Psoas muscle (tissue), 8 donors: ENCODE data around the gene PPCDC. TPM values are rescaled to one million over a fixed set of nuclear protein-coding genes. Genes with fewer than 3 reads are reported as not detected.
"Not testable (repeated sequence)": the region's sequence is repeated elsewhere in the genome, so short reads cannot be mapped to it uniquely, and the experiment has no call there.

Source experiments
- ATAC-seq, 4 donors: fragments of 200-7000 bp; cut with Tn5 transposase; one replicate each; pipeline ENCODE4 v1.9.1; 2020; ENCODE audit warnings: moderate library complexity in 3 of 4, mild to moderate bottlenecking in 2 of 4
- DNase-seq, 2 donors: peaks; one replicate each; pipeline ENCODE4 v3.0.0-alpha.2; 2020
- H3K27ac ChIP-seq: fragments of 200-600 bp; one replicate; pipeline ENCODE4 v1.8.0; 2022
- H3K27me3 ChIP-seq, 3 donors: fragments of 200-600 bp in 1 of 3; one replicate each; pipeline versions ENCODE4 v1.6.1 to v1.8.0; 2013 to 2022; ENCODE audit warnings: low read length in 2 of 3, mild to moderate bottlenecking in 2 of 3, moderate library complexity in 1 of 3; ENCODE audit not compliant: insufficient read depth in 3 of 3
- H3K36me3 ChIP-seq, 2 donors: fragments of 200-600 bp in 1 of 2; one replicate each; pipeline versions ENCODE4 v1.6.1 to v1.8.0; 2013 to 2022; ENCODE audit warnings: low read depth in 1 of 2, mild to moderate bottlenecking in 1 of 2, moderate library complexity in 1 of 2; ENCODE audit not compliant: insufficient read depth in 1 of 2
- H3K4me1 ChIP-seq: fragments of 200-600 bp; one replicate; pipeline ENCODE4 v1.8.0; 2022
- H3K4me3 ChIP-seq: fragments of 200-600 bp; one replicate; pipeline ENCODE4 v1.8.0; 2022; ENCODE audit warnings: mild to moderate bottlenecking
- H3K9me3 ChIP-seq: fragments of 200-600 bp; one replicate; pipeline ENCODE4 v1.8.0; 2022
- WGBS, 3 donors: extraction: QIAGEN DNeasy Blood & Tissue Kit; methylation state at CpG; one replicate each; pipeline versions ENCODE4 v1.1.6 to v1.1.7; 2013; 5-methylcytosine and 5-hydroxymethylcytosine counted together
- intact Hi-C, 2 donors: fragments of 100-400 bp; cut with DNase I; formaldehyde crosslinking; loops; one replicate each; pipeline versions ENCODE4 v1.11.0 to v1.14.2; 2022
- polyA plus RNA-seq, 3 donors: library from polyadenylated mRNA; stranded (reverse); fragments of 200-250 nt; gene quantifications; one replicate each; pipeline ENCODE4 v1.2.3, GENCODE V29; 2013
- total RNA-seq, 4 donors: library from RNA; stranded (reverse); fragmentation: NEBNext Ultra II Directional in 2 of 4; extraction: Animal tissue kit (Norgen Biotek cat#: 25700) in 2 of 4; gene quantifications; one replicate each; pipeline versions ENCODE4 v1.2.1 to v1.2.4, GENCODE V29; 2021 to 2023
- TF ChIP-seq, protein P1 (sequence below): fragments of 200-600 bp; IDR thresholded peaks from one replicate; pipeline ENCODE4 v1.8.0; 2022; ENCODE audit warnings: antibody characterized with exemption
- donor health status: healthy with polysubstance abuse.
- donor health status: DM: no; HTN: no; CAD: no; lungs with moderate emphysema.
- donor health status: Bipolar disorder and iron deficiency.
- donor health status: healthy.
- donor health status: DM: yes; HTN: yes; CAD: no.
- donor health status: DM: no; HTN: no; CAD: no.
- donor health status: DM: no; HTN: no; CAD: no.
- donor health status: DM: yes; HTN: yes; CAD: no.

The PPCDC gene
- total and polyA plus RNA-seq, 7 donors, result 2.4 to 26.1 (median 11.7) TPM

- intact Hi-C loops, result no loop called here
- TF ChIP-seq, protein P1, sequence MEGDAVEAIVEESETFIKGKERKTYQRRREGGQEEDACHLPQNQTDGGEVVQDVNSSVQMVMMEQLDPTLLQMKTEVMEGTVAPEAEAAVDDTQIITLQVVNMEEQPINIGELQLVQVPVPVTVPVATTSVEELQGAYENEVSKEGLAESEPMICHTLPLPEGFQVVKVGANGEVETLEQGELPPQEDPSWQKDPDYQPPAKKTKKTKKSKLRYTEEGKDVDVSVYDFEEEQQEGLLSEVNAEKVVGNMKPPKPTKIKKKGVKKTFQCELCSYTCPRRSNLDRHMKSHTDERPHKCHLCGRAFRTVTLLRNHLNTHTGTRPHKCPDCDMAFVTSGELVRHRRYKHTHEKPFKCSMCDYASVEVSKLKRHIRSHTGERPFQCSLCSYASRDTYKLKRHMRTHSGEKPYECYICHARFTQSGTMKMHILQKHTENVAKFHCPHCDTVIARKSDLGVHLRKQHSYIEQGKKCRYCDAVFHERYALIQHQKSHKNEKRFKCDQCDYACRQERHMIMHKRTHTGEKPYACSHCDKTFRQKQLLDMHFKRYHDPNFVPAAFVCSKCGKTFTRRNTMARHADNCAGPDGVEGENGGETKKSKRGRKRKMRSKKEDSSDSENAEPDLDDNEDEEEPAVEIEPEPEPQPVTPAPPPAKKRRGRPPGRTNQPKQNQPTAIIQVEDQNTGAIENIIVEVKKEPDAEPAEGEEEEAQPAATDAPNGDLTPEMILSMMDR, result no peak
- no peaks in the 10 kb centered on the region for H3K27me3 ChIP-seq
- no peak for ATAC-seq
- no peak overlapping the region for H3K27ac ChIP-seq
- DNase-seq, result no peak
- no peak overlapping the region for H3K4me3 ChIP-seq
- 91 to 95% (median 93%) methylated on average over 8 of the region's 8 CpGs for WGBS, 3 donors
- no peaks in the 10 kb centered on the region for H3K36me3 ChIP-seq
- peaks cover 4% of the 10 kb centered on the region for H3K9me3 ChIP-seq
- H3K4me1 ChIP-seq, result no peaks in the 10 kb centered on the region
Measured at GRCh38 chr15:75081150-75081549, 57.8 kb downstream of the PPCDC start.

DNA sequence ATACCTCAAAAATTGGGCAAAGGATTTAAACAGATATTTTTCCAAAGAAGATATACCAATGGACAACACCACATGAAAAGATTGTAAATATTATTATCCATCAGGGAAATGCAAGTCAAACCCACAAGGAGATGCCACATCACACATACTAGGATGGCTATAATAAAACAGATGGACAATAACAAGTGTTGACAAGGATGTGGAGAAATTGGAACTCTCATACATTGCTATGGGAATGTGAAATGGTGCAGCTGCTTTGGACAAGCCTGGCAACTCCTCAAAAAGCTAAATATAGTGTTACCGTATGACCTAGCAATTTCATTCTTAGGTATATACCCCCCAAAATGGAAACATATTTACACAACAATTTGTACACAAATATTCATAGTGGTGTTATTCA is 59.3 kb downstream of the PPCDC start:
- H3K9me3 ChIP-seq, result peaks cover 4% of the 10 kb centered on the region
- WGBS, 3 donors, result 32 to 52% (median 38%) methylated on average over 1 of the region's 1 CpG
- DNase-seq (no peak), ATAC-seq (no peak)
- TF ChIP-seq, protein P1, result no peak
- H3K4me1 ChIP-seq, result no peaks in the 10 kb centered on the region
- no peaks in the 10 kb centered on the region for H3K36me3 ChIP-seq
- no peaks in the 10 kb centered on the region for H3K27me3 ChIP-seq
- intact Hi-C loops, result no loop called here
- H3K27ac ChIP-seq, result no peak overlapping the region
- no peak overlapping the region for H3K4me3 ChIP-seq

DNA sequence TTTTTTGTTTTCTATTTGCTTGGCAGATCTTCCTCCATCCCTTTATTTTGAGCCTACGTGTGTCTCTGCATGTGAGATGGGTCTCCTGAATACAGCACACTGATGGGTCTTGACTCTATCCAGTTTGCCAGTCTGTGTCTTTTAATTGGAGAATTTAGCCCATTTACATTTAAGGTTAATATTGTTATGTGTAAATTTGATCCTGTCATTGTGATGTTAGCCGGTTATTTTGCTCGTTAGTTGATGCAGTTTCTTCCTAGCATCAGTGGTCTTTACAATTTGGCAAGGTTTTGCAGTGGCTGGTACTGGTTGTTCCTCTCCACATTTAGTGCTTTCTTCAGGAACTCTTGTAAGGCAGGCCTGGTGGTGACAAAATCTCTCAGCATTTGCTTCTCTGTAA is 62.3 kb downstream of the PPCDC start:
- H3K27me3 ChIP-seq, ATAC-seq, H3K9me3 ChIP-seq, H3K36me3 ChIP-seq, DNase-seq, intact Hi-C loops, H3K4me3 ChIP-seq, H3K27ac ChIP-seq, H3K4me1 ChIP-seq: not testable (repeated sequence)
- 90 to 94% (median 92%) methylated on average over 3 of the region's 3 CpGs for WGBS, 3 donors

DNA sequence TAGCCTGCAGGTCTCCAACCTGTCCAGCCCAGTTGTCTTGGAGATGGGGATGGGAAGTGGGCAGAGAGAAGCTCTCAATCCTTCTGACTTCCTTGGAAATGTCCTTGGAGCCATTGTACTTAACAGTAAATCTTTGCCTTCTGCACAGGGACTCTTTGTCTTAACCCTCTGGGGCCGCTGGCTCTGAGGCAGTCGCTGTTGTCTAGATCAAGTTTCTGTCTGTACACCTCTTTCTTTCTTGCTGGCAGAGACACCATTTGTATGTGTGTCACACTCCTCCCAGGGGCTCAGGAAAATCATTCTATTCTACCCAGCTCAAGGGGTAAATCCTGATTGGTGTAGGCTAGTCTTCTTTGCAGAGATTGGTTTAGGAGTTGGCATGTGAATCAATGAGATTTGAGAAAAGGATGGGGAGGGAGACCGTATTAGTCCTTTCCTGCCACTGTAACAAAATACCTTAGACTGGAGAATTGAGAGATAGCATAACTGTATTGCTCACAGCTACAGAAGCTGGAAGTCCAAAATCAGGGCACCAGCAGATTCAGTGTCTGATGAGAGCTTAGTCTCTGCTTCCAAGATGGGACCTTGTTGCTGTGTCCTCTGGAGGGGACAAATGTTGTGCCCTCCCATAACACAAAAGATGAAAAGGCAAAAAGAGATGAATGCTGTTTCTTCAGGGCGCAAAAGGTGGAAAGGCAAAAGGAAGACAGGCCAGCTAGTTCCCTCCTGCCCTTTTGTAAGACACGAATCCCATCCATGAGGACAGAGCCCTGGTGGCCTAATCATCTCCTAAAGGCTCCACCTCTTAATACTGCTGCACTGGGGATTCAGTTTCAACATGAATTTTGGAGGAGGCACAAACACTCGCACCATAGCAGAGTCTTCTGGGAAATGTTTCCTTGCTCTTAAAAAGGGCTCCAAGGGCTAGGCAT is 66.3 kb downstream of the PPCDC start:
- Histone ChIP-seq H3K27me3 (no peaks in the 10 kb centered on the region), H3K4me1 (no peaks in the 10 kb centered on the region), H3K36me3 (no peaks in the 10 kb centered on the region), H3K27ac (peak overlapping the region; percentile 72), H3K9me3 (peaks cover 4% of the 10 kb centered on the region), H3K4me3 (no peak overlapping the region)
- TF ChIP-seq, protein P1, result no peak
- WGBS, 3 donors, result 75 to 80% (median 76%) methylated on average over 6 of the region's 6 CpGs
- ATAC-seq (no peak), DNase-seq (no peak)
- intact Hi-C loops, result no loop called here

DNA sequence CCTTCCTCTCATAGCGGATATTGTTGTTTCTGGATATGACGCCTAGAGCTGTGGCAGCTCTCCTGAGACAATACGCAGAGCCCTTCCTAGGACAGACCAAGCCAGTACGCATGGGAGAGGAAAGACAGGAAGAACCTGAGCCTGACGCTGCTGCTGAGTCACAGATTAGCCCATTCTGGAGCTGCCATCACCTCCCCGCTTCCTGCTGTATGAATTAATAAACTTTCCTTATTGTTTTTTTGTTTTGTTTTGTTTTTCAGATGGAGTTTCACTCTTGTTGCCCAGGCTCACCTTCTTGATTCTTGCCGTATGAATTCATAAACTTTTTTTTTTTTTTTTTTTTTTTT is 67.0 kb downstream of the PPCDC start:
- TF ChIP-seq, protein P1, result no peak
- intact Hi-C loops, result no loop called here
- DNase-seq (no peak), ATAC-seq (peak; percentile 28 to 76 (median 50))
- Histone ChIP-seq H3K9me3 (peaks cover 4% of the 10 kb centered on the region), H3K27me3 (no peaks in the 10 kb centered on the region), H3K36me3 (no peaks in the 10 kb centered on the region), H3K27ac (peak overlapping the region; percentile 72), H3K4me3 (no peak overlapping the region), H3K4me1 (no peaks in the 10 kb centered on the region)
- WGBS, 3 donors, result 59 to 78% (median 68%) methylated on average over 7 of the region's 7 CpGs
